RPMI7951 (cell line): Measurements from ENCODE around the gene PTPRF. TPM values are rescaled to one million over a fixed set of nuclear protein-coding genes. Genes with fewer than 3 reads are reported as not detected.

Experiments
- DNase-seq: peaks from one replicate; pipeline ENCODE4 v3.0.0-alpha.2; 2012; ENCODE audit warnings: low read depth
- total RNA-seq: library from RNA; depleted of rRNA; stranded (reverse); fragments of >200 nt; shearing (Covaris generic); gene quantifications from 2 replicates; pipeline ENCODE4 v1.2.3, GENCODE V29; 2014

Gene PTPRF
- total RNA-seq, 1 experiment from 2014 or later, result 34.5 TPM

GRCh38 chr1:43512681-43513080, 18.0 kb upstream of the PTPRF start:
- DNase-seq, result no peak

- DNase-seq, result no peak
These were observed 17.1 kb upstream of the PTPRF start for GRCh38 chr1:43513471-43514173.

- no peak for DNase-seq
These were observed 11.6 kb upstream of the PTPRF start for GRCh38 chr1:43518935-43519686.

GRCh38 chr1:43520100-43520778, 10.4 kb upstream of the PTPRF start:
- no peak for DNase-seq

GRCh38 chr1:43521078-43521477, 9.6 kb upstream of the PTPRF start:
- no peak for DNase-seq

GRCh38 chr1:43521756-43522155, 8.9 kb upstream of the PTPRF start:
- no peak for DNase-seq

- no peak for DNase-seq
These were observed 8.3 kb upstream of the PTPRF start for GRCh38 chr1:43522431-43522775.

GRCh38 chr1:43522776-43523480, 7.8 kb upstream of the PTPRF start:
- peak; percentile 85 for DNase-seq

- no peak for DNase-seq
These were observed 5.9 kb upstream of the PTPRF start for GRCh38 chr1:43524804-43525203.

- DNase-seq, result peak; percentile 83
These were observed 4.7 kb upstream of the PTPRF start for GRCh38 chr1:43526002-43526401.

GRCh38 chr1:43527111-43527878, 3.4 kb upstream of the PTPRF start:
- no peak for DNase-seq

- DNase-seq, result peak; percentile 81
These were observed 1.4 kb upstream of the PTPRF start for GRCh38 chr1:43529206-43529731.

- DNase-seq, result peak; percentile 32
These were observed 623 bp downstream of the PTPRF start for GRCh38 chr1:43531107-43531905.

GRCh38 chr1:43531906-43532584, 1.4 kb downstream of the PTPRF start:
- DNase-seq, result no peak

- no peak for DNase-seq
These were observed 2.0 kb downstream of the PTPRF start for GRCh38 chr1:43532716-43533115.

GRCh38 chr1:43533584-43533983, 2.9 kb downstream of the PTPRF start:
- no peak for DNase-seq

GRCh38 chr1:43534256-43534655, 3.6 kb downstream of the PTPRF start:
- DNase-seq, result no peak

GRCh38 chr1:43536196-43536863, 5.6 kb downstream of the PTPRF start:
- DNase-seq, result no peak

GRCh38 chr1:43536864-43537358, 6.2 kb downstream of the PTPRF start:
- DNase-seq, result no peak
